ENCODE measurements around the gene DNAJB12.
"Not testable (repeated sequence)": the region's sequence is repeated elsewhere in the genome, so short reads cannot be mapped to it uniquely, and the experiment has no call there.

The DNAJB12 gene

DNA sequence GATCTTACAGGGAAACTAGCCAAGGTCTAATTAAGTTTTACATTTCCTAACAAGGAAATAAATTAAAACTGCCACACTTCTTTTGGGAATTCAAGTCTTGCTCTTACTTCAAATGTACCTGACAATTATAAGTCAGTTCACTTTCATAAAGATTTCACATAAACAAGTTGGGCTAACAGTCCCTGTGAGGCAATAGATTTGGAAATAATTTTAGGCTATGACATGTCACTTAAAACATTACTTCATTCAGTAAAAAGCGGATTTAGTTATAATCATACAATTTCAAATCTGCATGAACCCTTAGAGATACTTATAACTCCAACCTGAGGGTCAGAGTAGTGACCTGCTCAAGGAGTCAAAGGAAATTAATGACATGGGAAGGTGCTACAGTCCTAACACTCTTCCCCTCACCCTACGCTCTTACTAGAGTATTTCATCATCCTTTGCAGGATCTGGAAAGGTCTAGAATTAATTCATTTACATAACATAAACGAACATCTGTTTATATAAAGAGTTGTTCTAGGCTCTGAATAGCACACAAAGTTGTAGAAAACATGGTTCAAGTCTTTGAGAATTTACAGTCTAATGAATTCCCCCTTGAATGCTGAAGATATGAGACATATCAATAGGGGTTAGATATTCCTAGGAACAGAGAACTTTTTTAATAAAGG, 32.3 kb upstream of the DNAJB12 start:
- H3K4me3 ChIP-seq (ENCODE audit: low read depth, low read length): no peak overlapping the region
- TF ChIP-seq, protein P1, sequence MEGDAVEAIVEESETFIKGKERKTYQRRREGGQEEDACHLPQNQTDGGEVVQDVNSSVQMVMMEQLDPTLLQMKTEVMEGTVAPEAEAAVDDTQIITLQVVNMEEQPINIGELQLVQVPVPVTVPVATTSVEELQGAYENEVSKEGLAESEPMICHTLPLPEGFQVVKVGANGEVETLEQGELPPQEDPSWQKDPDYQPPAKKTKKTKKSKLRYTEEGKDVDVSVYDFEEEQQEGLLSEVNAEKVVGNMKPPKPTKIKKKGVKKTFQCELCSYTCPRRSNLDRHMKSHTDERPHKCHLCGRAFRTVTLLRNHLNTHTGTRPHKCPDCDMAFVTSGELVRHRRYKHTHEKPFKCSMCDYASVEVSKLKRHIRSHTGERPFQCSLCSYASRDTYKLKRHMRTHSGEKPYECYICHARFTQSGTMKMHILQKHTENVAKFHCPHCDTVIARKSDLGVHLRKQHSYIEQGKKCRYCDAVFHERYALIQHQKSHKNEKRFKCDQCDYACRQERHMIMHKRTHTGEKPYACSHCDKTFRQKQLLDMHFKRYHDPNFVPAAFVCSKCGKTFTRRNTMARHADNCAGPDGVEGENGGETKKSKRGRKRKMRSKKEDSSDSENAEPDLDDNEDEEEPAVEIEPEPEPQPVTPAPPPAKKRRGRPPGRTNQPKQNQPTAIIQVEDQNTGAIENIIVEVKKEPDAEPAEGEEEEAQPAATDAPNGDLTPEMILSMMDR (IDR thresholded peaks at IDR 0.05; ENCODE audit: low read depth, low read length): no peak

DNA sequence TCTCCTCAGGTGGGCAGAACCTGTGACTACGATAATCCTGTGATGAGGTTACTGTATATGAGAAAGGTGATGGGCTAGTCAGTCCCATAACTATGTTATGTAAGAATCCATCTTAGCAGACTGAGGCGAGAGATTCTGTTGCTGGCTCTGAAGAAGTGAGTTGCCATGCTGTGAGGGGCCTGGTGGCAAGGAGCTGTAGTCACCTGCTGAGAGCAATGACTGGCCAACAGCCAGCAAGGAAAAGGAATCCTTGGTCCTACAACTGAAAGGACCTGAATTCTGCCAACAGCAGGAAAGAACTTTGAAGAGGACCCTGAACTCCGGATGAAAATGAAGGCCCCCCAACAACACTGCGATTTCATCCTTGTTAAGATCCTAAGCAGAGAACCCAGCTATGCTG, 31.0 kb upstream of the DNAJB12 start:
- no peak overlapping the region for H3K4me3 ChIP-seq (ENCODE audit: low read depth, low read length)
- TF ChIP-seq, protein P1 (IDR thresholded peaks at IDR 0.05; ENCODE audit: low read depth, low read length): no peak

DNA sequence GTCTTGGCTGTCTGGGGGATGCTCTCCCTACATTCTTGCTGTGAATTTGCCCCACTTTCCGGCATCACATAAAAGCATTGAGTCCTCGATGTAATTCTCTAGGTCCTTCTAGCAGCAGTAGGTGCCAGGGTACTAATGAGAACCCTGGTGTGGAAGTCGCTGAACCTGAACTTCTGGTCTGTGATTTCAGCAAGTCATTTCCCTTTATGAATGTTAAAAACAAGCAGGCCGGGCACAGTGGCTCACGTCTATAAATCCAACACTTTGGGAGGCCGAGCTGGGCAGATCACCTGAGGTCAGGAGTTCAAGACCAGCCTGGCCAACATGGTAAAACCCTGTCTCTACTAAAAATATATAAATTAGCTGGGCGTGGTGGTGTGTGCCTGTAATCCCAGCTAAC, 30.3 kb upstream of the DNAJB12 start:
- H3K4me3 ChIP-seq (ENCODE audit: low read depth, low read length): not testable (repeated sequence)

DNA sequence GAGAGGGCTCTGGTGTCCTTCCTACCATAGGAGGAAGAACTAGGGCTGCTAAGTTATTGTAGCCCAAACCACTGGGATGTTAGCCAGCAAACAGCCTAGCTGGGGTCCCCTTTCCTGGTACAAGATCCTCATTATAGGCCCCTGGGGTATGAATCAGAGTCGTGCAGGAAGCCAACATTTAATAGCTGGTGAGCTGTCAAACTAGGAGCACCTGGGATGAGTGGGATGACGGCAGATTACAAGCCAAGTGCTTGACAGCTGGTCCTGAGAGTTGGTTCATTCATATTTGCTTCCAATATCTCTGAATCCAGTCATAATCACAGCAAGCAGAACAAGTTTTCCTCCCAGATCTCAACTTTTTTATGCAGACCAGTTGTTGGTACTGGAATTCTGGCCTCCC, 25.1 kb upstream of the DNAJB12 start:
- H3K4me3 ChIP-seq (ENCODE audit: low read depth, low read length): no peak overlapping the region
- TF ChIP-seq, protein P1 (IDR thresholded peaks at IDR 0.05; ENCODE audit: low read depth, low read length): no peak

DNA sequence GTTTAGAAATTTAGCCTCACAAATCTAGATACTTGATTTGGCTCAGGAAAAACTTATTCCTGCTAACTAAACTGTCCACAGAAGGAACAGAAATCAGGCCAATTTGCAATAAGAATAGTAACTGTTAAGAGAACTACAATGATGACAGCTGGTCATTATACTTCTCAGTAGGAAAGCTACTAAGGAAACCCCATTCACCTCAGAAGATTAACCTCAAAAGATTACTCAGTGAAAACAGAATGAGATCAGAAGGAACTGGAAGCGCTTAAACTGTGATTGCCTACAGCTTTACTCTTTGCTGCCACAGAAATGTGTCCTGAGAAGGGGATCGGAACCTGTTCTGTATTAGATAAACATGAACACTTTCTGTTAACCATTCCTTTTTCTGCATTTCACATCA, 24.3 kb upstream of the DNAJB12 start:
- TF ChIP-seq, protein P1 (IDR thresholded peaks at IDR 0.05; ENCODE audit: low read depth, low read length): no peak
- no peak overlapping the region for H3K4me3 ChIP-seq (ENCODE audit: low read depth, low read length)

DNA sequence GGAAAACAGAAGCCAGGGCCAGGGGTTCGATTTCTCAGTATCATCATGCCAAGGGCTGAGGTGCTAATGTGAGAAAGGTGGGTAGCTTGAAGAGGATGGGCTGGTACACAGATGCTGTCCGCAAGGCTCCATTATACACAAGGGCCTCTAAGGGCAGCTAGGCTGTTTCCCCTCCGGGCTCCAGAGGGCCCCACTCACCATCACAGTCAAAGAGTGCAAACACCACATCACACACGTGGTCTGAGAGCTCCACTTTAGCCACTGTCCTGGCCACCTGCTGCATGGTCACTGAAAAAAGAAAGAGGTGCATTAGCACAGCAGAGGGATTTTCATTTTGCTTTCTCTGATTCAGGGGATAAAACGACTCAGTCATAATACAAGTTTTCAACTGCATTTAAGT, 20.9 kb upstream of the DNAJB12 start:
- no peak overlapping the region for H3K4me3 ChIP-seq (ENCODE audit: low read depth, low read length)
- TF ChIP-seq, protein P1 (IDR thresholded peaks at IDR 0.05; ENCODE audit: low read depth, low read length): no peak

DNA sequence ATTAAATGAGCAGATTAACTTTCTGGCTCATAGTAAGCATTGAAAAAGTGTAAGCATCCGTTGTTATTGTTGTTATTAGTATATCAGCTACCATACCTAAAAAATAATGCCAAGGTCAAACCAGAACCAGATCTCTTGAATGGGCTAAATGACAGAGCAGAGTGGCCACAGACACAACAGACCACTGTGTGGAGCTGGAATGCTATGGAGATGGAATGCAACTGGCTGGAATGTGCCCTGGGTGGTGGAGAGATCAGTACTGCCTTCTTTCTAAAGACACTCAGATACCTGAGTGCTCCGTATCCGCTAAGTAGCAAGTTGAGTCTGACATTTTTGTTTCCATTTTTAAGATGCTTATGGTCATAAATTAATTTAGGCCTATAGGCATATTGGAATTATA, 20.5 kb upstream of the DNAJB12 start:
- TF ChIP-seq, protein P1 (IDR thresholded peaks at IDR 0.05; ENCODE audit: low read depth, low read length): no peak

DNA sequence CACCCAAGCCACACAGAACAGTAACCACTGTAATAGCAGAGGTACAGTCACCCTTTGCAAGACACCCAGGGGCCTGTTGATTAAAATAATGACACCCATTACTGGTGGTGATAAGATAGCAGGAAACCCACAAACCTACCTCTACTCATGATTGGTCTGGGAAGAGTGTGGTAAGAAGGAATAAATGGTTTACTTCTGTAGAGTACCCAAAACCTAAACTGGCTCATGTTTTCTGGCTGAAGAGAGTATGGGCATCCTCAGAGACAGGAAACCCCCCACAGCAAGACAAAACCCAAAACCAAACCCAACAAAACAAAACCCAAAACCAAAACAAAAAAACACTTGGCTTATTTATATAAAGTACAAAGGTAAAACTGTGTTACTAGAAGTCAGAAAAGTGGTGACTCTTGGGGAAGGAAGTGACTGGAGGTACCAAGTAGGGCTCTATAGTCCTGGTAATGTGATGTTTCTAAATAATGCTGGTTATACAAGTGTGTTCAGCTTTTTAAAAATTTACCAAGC, 15.5 kb upstream of the DNAJB12 start:
- TF ChIP-seq, protein P1 (IDR thresholded peaks at IDR 0.05; ENCODE audit: low read depth, low read length): no peak
- no peak overlapping the region for H3K4me3 ChIP-seq (ENCODE audit: low read depth, low read length)

More for the DNA sequence above, 20.5 kb upstream of the DNAJB12 start:
- no peak overlapping the region for H3K4me3 ChIP-seq (ENCODE audit: low read depth, low read length)
